Activated naive CD4-positive, alpha-beta T cell treated with anti-CD3 and anti-CD28 coated beads, Interleukin-2, amount 50 U/mL, for 16 hours (primary cell): Measurements from ENCODE around the gene CHST12.

Experiments used
- DNase-seq: peaks from one replicate; pipeline ENCODE4 v3.0.0-alpha.2; 2020

CHST12 gene

DNA sequence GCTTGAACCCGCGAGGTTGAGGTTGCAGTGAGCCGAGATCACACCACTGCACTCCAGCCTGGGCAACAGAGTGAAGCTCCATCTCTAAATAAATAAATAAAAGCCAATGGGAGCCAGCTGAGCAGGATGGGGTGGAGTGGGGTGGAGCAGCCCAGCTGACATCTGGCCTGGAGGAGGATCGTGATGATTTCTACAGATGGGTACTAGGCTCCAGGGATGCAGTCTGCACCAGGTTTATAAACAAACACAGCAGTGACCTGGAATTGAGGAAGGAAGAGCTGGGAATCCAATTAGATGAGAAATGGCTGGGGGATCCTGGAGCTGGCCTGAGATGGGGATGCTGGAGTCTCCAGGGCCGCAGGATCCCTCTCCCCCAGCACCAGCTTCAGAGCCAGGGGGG is 80.1 kb downstream of the CHST12 start:
- no peak for DNase-seq

GRCh38 chr7:2484868-2485267 is 81.5 kb downstream of the CHST12 start:
- no peak for DNase-seq

DNA sequence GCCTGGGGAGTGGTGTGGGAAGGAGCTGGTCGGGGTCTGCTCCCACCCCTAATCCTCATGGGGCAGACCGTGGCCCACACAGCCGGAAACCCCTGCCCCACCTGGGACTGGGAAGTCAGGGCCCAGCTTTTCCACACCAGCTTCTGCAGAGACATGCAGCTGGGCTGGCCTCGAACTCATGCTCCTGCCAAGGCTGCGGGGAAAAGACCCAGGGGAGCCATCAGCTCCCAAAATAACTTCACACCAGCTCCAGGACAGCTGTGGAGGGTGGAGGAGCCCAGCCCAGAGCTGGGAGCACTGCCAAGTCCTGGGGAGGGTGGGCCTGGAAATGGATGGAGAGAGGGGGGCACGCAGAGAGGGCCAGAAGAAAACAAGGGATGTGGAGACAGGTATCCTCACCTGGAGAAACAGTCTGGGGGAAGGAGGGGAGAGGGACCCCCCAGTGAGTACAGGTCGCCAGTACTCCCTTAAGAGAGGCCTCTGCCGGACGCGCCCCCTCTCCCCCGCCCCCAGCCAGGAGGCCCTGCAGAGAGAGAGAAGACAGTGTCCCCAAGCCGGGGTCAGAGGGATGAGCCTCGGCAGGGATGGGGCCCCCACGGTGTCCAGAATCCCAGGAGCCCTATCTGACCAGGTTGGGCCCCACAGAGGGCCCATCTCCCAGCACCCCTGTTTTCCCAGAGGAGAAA is 84.3 kb downstream of the CHST12 start:
- DNase-seq: no peak

DNA sequence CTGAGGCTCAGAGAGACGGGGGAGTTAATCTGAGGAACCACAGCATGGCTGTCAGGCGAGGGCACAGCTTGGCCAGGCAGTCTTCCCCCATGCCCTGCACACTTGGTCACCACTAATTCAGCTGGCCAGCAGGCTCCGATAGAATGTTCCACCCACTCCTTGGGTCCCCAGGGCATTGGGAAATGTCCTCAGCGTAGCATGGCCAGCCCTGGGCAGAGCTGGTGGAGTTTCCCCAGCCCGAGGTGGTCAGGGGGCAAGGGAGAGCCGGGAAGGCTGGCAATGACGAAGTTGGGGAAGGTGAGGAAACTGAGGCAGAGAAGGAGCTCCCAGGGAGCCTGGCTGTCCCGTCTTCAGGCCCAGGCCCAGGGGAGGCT is 84.8 kb downstream of the CHST12 start:
- DNase-seq: no peak

GRCh38 chr7:2488681-2489080 is 85.3 kb downstream of the CHST12 start:
- no peak for DNase-seq

DNA sequence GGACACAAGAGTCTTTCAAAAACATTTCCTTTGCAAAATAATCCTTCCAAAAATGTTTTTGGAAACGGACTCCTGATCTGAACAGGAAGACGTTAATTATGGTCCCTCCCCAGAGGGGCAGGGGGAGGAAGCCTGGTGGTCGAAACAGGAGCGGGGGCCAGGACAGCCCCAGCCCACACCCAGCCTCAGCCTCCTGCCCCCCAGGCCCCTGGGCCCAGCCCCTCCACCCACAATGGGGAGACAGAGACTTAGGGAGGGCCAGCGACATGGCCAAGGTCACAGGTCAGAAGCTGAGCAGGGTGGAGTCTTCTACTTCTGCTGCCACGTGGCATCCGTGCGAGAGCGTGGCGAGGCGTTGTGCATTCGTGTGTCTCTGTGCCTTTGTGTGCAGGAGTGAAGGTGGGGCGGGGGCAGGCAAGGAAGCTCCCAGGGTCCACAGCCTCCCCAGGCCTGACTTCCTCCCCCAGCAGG is 86.8 kb downstream of the CHST12 start:
- DNase-seq: no peak

DNA sequence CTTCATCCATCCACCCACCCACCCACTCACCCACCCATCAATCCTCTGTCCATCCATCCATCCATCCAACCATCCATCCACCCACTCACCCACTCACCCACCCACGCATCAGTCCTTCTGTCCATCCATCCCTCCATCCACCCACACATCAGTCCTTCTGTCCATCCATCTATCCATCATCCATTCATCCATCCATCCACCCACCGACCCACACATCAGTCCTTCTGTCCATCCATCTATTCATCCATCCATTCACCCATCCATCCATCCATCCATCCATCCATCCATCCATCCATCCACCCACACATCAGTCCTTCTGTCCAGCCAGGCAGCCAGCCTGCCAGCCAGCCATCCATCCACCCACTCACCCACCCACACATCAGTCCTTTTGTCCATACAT is 88.6 kb downstream of the CHST12 start:
- no peak for DNase-seq

DNA sequence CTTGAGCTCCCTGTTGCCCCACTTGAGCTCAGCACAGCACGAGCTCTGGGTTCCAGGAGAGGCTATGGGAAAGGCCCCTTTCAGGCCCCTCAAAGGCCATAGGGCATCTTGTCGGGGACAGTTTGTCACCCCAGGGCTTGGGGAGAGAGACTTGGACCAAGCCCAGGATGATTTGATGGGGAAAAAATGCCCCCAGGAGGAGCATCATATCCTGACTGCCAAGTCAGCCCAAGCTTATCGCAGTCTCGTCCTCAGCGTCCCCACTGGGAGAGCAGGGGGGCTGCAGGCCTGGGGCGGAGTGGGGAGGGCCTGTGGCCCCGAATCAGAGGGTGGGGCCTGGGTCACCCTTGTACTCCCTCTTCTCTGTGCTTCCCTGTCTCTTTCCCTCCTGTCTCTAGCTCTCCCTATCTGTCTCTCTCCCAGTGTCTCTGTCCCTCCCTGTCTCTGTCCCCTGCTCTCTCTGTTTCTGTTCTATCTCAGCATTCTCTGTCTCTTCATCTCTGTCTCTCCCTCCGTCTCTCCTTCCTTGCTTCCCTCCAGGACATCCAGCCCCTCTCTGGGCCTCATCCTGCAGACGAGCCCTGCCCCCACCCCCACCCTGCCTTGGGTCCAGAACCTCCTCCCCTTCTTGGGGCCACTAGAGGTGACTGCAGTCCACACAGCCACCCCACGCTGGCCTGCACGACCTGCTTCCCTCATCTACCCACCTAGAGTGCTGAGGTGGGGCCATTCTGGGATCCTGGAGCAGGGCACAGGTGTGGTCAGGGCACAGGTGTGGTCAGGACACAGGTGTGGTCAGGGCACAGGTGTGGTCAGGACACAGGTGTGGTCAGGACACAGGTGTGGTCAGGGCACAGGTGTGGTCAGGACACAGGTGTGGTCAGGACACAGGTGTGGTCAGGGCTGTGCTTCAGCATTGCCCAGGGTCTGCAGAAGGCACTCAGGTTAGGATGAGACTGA is 90.1 kb downstream of the CHST12 start:
- DNase-seq: no peak

GRCh38 chr7:2494191-2495130 is 91.0 kb downstream of the CHST12 start:
- no peak for DNase-seq

DNA sequence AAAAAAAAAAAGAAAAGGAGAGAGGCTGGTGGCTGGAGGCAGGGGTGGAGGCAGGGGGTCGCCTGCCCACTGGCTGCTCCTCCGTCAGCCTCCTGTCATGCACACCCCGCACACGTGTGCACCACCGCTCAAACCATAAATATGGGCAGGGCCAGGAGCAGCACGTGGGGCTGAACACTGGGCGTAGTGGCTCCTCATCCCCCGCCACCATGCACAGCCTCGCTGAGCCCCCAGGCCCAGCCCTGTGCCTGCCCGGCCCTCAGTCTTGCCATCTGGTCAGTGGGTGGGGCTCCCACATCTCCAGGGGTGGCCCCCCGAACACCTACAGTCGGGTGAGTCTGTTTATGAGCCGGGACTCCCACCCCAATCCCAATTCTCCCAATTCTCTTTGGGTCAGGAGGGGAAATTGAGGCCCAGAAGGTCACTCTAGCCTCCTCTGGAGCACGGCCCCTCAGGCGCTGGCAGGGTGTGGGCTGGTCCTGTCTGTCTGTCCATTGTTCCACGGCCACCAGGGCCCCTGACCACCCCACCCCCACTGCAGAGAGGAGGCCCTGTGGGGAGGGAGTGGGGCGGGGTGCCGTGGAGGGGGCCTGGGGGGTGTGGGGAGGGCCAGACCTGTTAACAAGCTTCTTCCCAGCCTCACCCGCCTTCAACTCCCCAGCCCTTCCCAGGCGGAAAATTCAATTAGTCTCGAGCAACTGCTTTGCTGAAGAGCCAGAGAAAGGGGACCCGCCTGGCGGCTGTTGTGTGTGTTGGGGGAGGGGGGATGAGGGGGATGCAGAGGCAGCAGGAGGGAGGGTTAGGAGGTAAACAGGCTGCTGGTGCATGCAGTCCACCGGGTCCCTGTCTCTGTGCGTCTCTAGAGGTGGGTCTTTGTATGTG is 92.2 kb downstream of the CHST12 start:
- DNase-seq: no peak

GRCh38 chr7:2496375-2496774 is 93.0 kb downstream of the CHST12 start:
- no peak for DNase-seq

DNA sequence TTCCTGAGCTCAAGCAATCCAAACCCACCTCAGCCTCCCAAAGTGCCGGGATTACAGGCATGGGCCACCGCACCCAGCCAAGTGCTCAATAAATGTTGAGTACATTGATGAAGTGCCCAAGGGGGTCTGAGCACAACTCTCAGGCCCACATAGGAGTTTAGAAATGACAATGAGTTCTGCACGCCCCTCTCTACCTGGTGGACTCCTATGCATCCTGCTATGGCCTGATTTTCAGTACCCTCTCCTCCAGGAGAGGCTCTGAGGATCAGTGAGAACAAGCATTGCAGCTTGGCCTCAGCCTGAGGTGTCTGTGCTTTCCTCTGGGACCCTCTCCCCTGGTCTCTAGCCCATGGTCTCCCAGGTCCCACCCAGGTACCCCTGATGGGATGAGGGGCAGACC is 93.7 kb downstream of the CHST12 start:
- no peak for DNase-seq

DNA sequence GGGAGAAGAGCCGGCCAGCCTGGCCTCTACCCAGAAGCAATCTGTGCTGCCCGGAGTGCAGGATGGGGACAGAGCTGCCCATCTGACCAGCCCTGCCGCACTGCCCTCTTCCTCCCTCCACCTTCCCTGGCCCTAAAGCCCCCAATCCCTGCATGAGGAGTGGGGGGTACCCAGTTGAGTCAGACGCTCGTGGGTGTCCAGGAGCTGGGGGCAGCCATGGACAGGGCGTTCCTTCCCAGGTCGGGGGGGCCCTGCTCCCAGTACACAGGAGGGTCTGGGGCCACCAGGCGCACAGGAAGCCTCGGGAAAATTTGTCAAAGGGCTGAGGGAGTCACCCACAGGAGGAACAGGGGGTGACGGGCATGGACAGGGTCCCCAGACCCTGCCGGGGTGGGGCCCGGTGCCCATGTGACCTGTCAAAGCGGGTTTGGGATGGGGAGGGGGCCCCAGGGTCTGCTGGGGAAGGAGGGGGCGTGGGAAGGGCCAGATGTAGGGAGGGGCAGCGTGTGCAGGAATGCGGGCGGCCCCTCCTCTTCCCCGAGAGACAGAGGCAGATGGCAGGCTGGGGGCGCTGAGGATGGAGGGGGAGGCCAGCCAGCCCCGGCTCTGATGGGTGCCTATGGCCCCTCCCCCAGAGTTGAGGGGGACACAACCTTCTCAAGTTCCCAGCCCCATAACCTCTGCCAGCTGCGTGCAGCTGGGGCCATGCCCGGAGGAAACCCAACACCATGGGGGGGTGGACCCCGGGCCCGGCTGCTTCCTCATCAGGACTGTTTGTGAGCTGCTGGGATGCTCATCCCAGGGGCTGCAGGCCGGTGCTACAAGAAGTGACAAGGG is 94.3 kb downstream of the CHST12 start:
- DNase-seq: no peak
